Calu3 (cell line): Measurements from ENCODE around the gene PRR5. TPM values are rescaled to one million over a fixed set of nuclear protein-coding genes. Genes with fewer than 3 reads are reported as not detected.

Experiments
- BruUV-seq: library from RNA; stranded (reverse); fragments of 400-500 nt; replicated peaks from 2 replicates; lab custom pipeline; 2021; lab: Mats Ljungman, UMichigan
- CTCF ChIA-PET: fragments of 300-600 bp; sonication (Branson Sonifier 250); formaldehyde crosslinking; loops from one replicate; lab custom pipeline; 2022; ENCODE audit warnings: antibody characterized with exemption; lab: Charles Lee
- DNase-seq: peaks from one replicate; pipeline ENCODE4 v3.0.0; 2022
- H3K27ac Mint-ChIP-seq: one replicate; pipeline ENCODE4 v1.8.0; 2022; ENCODE audit warnings: mixed read lengths; ENCODE audit not compliant: unreplicated experiment
- H3K27me3 Mint-ChIP-seq: one replicate; pipeline ENCODE4 v1.8.0; 2022; ENCODE audit warnings: mixed read lengths; ENCODE audit not compliant: unreplicated experiment
- H3K36me3 Mint-ChIP-seq: one replicate; pipeline ENCODE4 v1.8.0; 2022; ENCODE audit warnings: mild to moderate bottlenecking, moderate library complexity, mixed read lengths; ENCODE audit not compliant: insufficient read depth, unreplicated experiment
- H3K4me1 Mint-ChIP-seq: one replicate; pipeline ENCODE4 v1.8.0; 2022; ENCODE audit warnings: mild to moderate bottlenecking, low read depth, mixed read lengths; ENCODE audit not compliant: unreplicated experiment
- H3K4me3 Mint-ChIP-seq: one replicate; pipeline ENCODE4 v1.8.0; 2022; ENCODE audit warnings: mild to moderate bottlenecking, low read depth, moderate library complexity, mixed read lengths; ENCODE audit not compliant: unreplicated experiment
- H3K9me3 Mint-ChIP-seq: one replicate; pipeline ENCODE4 v1.8.0; 2022; ENCODE audit warnings: low read depth, mixed read lengths; ENCODE audit not compliant: unreplicated experiment
- intact Hi-C: fragments of 100-400 bp; cut with micrococcal nuclease; formaldehyde crosslinking; loops from one replicate; pipeline ENCODE4 v1.10.0; 2022; ENCODE audit not compliant: unreplicated experiment
- total RNA-seq: library from RNA; stranded (reverse); gene quantifications from 2 replicates; pipeline ENCODE4 v1.2.3, GENCODE V29; 2022
- TF ChIP-seq, protein P1 (sequence below): fragments of 200-600 bp; IDR thresholded peaks from one replicate; pipeline ENCODE4 v1.8.0; 2022; ENCODE audit warnings: antibody characterized with exemption; ENCODE audit not compliant: unreplicated experiment

The PRR5 gene
- total RNA-seq, 1 experiment from 2014 or later = 12.5 TPM

DNA sequence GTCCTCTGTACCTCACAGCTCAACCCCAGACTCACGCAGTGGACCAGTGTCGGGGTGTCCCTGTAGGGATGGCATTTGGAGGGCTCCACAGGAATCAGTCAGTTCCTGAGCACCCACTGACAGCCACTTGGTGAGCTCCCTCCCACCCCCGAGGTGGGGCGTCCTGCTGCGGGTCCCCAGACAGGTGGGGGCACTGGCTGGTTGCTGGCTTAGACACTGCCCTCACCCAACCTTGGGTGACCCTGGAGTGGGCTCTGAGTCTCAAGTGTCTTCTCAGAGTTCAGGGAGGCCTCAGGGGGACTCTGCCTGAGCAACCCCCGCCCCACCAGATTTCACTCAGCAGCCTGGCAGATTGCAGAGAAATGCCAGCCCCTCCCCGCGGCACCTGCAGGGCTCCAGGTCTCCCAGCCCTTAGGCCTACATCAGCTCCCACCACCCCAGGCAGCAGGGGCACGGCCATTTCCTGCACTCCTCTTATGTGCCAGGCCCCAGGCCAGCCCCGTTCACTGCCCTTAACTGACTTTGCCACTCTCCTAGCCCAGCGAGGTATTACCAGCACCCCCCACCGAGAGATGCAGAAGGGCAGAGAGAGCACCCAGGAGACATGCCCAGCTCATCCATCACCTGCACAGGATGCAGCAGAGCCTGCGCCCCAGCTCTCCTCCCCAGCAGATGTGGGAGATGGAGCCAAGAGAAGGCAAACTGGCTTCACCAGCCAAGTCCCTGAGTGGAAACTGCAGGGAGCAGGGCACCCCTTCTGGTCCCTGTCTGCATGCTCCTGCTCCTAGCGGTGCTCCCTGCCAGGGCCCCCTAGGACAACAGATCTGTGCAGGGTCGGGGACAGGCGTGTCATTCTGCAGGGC, 2.4 kb downstream of the PRR5 start:
- Mint-ChIP-seq H3K4me1 (no peaks in the 10 kb centered on the region), H3K27me3 (peaks cover 4% of the 10 kb centered on the region), H3K9me3 (no peaks in the 10 kb centered on the region), H3K27ac (no peak overlapping the region), H3K4me3 (no peak overlapping the region), H3K36me3 (peaks cover 13% of the 10 kb centered on the region)
- intact Hi-C loops = no loop called here
- no peak for DNase-seq
- TF ChIP-seq, protein P1, sequence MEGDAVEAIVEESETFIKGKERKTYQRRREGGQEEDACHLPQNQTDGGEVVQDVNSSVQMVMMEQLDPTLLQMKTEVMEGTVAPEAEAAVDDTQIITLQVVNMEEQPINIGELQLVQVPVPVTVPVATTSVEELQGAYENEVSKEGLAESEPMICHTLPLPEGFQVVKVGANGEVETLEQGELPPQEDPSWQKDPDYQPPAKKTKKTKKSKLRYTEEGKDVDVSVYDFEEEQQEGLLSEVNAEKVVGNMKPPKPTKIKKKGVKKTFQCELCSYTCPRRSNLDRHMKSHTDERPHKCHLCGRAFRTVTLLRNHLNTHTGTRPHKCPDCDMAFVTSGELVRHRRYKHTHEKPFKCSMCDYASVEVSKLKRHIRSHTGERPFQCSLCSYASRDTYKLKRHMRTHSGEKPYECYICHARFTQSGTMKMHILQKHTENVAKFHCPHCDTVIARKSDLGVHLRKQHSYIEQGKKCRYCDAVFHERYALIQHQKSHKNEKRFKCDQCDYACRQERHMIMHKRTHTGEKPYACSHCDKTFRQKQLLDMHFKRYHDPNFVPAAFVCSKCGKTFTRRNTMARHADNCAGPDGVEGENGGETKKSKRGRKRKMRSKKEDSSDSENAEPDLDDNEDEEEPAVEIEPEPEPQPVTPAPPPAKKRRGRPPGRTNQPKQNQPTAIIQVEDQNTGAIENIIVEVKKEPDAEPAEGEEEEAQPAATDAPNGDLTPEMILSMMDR = no peak
- CTCF ChIA-PET = no interaction called here
- BruUV-seq = no TSS peak

- Mint-ChIP-seq H3K4me1 (no peaks in the 10 kb centered on the region), H3K4me3 (no peak overlapping the region), H3K36me3 (peaks cover 13% of the 10 kb centered on the region), H3K9me3 (no peaks in the 10 kb centered on the region), H3K27me3 (no peaks in the 10 kb centered on the region), H3K27ac (no peak overlapping the region)
- intact Hi-C loops = no loop called here
- no TSS peak for BruUV-seq
- DNase-seq = no peak
- CTCF ChIA-PET = no interaction called here
- TF ChIP-seq, protein P1 = no peak
These were observed 3.0 kb downstream of the PRR5 start for GRCh38 chr22:44705022-44705297.

DNA sequence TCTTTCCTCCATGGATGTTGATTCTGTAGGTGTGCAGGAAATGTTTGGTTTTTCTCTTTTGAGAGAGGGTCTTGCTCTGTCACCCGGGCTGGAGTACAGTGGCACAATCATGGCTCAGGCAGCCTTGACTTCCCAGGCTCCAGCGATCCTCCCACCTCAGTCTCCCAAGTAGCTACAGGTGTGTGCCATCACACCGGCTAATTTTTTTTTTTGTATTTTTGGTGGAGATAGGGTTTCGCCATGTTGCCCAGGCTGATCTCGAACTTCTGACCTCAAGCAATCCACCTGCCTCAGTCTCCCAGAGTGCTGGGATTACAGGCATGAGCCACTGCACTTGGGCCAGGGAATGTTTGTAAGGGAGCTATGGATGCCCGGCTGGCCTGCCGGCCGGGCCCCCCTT, 4.5 kb downstream of the PRR5 start:
- no peak for DNase-seq
- Mint-ChIP-seq H3K4me3 (no peak overlapping the region), H3K36me3 (peaks cover 13% of the 10 kb centered on the region), H3K27ac (no peak overlapping the region), H3K27me3 (no peaks in the 10 kb centered on the region), H3K9me3 (no peaks in the 10 kb centered on the region), H3K4me1 (peaks cover 12% of the 10 kb centered on the region)
- intact Hi-C loops = no loop called here
- TF ChIP-seq, protein P1 = no peak
- no TSS peak for BruUV-seq
- CTCF ChIA-PET = no interaction called here

DNA sequence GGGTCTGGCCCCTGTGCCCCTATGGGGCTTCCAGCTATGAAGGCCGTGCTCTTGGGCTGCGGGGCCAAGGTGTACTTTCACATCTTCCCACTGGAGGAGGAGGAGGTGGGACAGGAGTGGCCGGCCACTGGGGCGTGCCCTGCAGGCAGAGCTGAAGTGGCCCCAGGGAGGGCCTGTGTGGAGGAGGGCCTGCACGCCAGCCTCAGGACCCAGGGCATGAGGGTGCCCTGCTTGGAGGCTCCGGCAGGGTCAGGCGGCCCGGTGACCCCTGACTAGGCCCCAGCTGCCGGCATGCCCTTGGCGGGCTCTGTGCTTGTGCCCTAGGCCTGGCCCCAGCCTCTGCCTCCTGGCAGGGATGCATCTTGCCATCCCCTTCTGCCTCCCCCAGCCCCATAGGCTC, 5.2 kb downstream of the PRR5 start:
- BruUV-seq = no TSS peak
- CTCF ChIA-PET = interaction anchor here (0.7 kb wide), 1 partner anchor 18 kb away, joined by 3 read pairs; no protein-coding TSS in a partner anchor
- Mint-ChIP-seq H3K4me1 (peaks cover 12% of the 10 kb centered on the region), H3K27ac (no peak overlapping the region), H3K36me3 (peaks cover 12% of the 10 kb centered on the region), H3K4me3 (no peak overlapping the region), H3K27me3 (no peaks in the 10 kb centered on the region), H3K9me3 (no peaks in the 10 kb centered on the region)
- TF ChIP-seq, protein P1 = no peak
- intact Hi-C loops = no loop called here
- no peak for DNase-seq
